Activated CD4-positive, alpha-beta T cell treated with anti-CD3 and anti-CD28 coated beads, Interleukin-10, Interleukin-2, amounts not matched to agents 100 ng/mL and 50 ng/mL, durations not matched to agents 16 hours and 8 hours (primary cell): ENCODE results near the gene C6orf89.
"Not testable (repeated sequence)": the region's sequence is repeated elsewhere in the genome, so short reads cannot be mapped to it uniquely, and the experiment has no call there.

ENCODE experiments used
- DNase-seq: peaks from one replicate; pipeline ENCODE4 v3.0.0-alpha.2; 2020

The C6orf89 gene

GRCh38 chr6:36888654-36889481, 3.1 kb downstream of the C6orf89 start:
- DNase-seq, result no peak

- DNase-seq, result no peak
Measured at GRCh38 chr6:36890112-36890663, 4.4 kb downstream of the C6orf89 start.

- DNase-seq, result not testable (repeated sequence)
Measured at GRCh38 chr6:36891153-36891552, 5.4 kb downstream of the C6orf89 start.

GRCh38 chr6:36893976-36894932, 8.5 kb downstream of the C6orf89 start:
- no peak for DNase-seq

- DNase-seq, result peak; percentile 29
Measured at GRCh38 chr6:36897609-36898008, 11.9 kb downstream of the C6orf89 start.

- DNase-seq, result no peak
Measured at GRCh38 chr6:36904114-36904513, 18.4 kb downstream of the C6orf89 start.

GRCh38 chr6:36904851-36905393, 19.2 kb downstream of the C6orf89 start:
- no peak for DNase-seq

GRCh38 chr6:36906539-36907325, 21.0 kb downstream of the C6orf89 start:
- no peak for DNase-seq

GRCh38 chr6:36907781-36908180, 22.0 kb downstream of the C6orf89 start:
- DNase-seq, result no peak

GRCh38 chr6:36908747-36909146, 23.0 kb downstream of the C6orf89 start:
- no peak for DNase-seq

GRCh38 chr6:36912030-36912454, 26.3 kb downstream of the C6orf89 start:
- DNase-seq, result peak; percentile 75

GRCh38 chr6:36912586-36912985, 26.8 kb downstream of the C6orf89 start:
- DNase-seq, result peak; percentile 96

GRCh38 chr6:36913082-36913481, 27.3 kb downstream of the C6orf89 start:
- no peak for DNase-seq

- DNase-seq, result peak; percentile 79
Measured at GRCh38 chr6:36914227-36914794, 28.6 kb downstream of the C6orf89 start.

GRCh38 chr6:36915599-36915998, 29.8 kb downstream of the C6orf89 start:
- no peak for DNase-seq

- DNase-seq, result no peak
Measured at GRCh38 chr6:36916126-36916525, 30.4 kb downstream of the C6orf89 start.

- DNase-seq, result no peak
Measured at GRCh38 chr6:36917541-36918193, 31.9 kb downstream of the C6orf89 start.

- no peak for DNase-seq
Measured at GRCh38 chr6:36920049-36920448, 34.3 kb downstream of the C6orf89 start.

- no peak for DNase-seq
Measured at GRCh38 chr6:36920546-36920945, 34.8 kb downstream of the C6orf89 start.

GRCh38 chr6:36924131-36924530, 38.4 kb downstream of the C6orf89 start:
- peak; percentile 28 for DNase-seq

- DNase-seq, result no peak
Measured at GRCh38 chr6:36924778-36925374, 39.1 kb downstream of the C6orf89 start.
